ENCODE measurements around the gene KPNA6. TPM values are rescaled to one million over a fixed set of nuclear protein-coding genes. Genes with fewer than 3 reads are reported as not detected.
A peak's percentile ranks its signal among the peaks of the same experiment; 100 is the strongest.

The KPNA6 gene
- total and polyA plus RNA-seq, 9 of the 15 experiments (the other 6 are each of a cell fraction or from before 2014, with no cell fraction given): 20.1 to 54.6 (median 32.2) TPM

DNA sequence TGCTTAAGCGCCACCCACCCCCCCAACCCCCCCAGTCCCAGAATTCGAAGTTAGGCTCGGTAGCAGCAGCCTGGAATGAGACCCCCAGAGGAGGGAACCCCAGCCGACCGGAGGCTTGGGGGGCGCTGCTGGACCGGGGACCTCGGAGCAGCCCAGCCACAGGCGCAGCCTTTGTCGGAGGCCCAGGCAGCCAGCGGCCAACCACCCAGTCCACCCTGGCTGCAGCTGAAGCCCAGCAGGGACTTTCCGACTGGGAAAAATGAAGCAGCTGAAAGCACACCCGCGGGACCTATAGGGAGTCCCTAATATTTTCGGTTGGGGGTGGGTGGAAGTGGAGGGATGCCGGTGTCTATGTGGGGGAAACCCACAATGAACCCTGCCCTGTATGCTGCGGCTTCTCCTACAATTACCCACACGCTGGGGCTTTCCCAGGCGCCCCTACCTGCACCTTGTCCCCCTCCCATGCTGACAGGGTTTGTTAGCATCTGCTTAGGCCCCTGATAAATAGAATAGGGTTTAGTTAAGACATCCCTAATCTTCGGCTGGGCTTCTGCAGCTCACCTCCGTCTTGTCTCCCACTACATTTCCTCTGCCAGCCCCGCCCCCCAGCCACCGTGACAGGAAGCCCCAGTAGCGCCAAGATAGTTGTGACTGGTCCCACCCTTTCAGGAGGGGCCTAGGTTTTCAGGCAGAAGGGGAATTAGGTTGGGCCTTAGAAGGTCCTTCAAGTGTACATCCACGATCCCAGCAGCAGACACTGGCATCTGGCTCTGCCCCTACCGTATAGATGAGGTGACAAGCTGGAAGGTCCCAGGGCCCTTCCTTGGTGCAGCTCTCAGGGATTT is 93.4 kb downstream of the KPNA6 start (continued):
- TF ChIP-seq, protein P1, sequence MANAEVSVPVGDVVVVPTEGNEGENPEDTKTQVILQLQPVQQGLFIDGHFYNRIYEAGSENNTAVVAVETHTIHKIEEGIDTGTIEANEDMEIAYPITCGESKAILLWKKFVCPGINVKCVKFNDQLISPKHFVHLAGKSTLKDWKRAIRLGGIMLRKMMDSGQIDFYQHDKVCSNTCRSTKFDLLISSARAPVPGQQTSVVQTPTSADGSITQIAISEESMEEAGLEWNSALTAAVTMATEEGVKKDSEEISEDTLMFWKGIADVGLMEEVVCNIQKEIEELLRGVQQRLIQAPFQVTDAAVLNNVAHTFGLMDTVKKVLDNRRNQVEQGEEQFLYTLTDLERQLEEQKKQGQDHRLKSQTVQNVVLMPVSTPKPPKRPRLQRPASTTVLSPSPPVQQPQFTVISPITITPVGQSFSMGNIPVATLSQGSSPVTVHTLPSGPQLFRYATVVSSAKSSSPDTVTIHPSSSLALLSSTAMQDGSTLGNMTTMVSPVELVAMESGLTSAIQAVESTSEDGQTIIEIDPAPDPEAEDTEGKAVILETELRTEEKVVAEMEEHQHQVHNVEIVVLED (CRISPR knock-in tag; IDR thresholded peaks at IDR 0.05): no peak
- TF ChIP-seq CBFB (CRISPR knock-in tag; IDR thresholded peaks at IDR 0.05) (no peak), ZSCAN32 (CRISPR knock-in tag; IDR thresholded peaks at IDR 0.05) (0 out of 2 replicates have a peak, but pooled peaks have one; percentile 14), ZNF695 (CRISPR knock-in tag; IDR thresholded peaks at IDR 0.05) (no peak), ETV6 (IDR thresholded peaks at IDR 0.05; ENCODE audit: borderline replicate concordance in 1 of 2, low read depth in 2 of 2, low read length in 1 of 2) (no peak), ETV6 (CRISPR knock-in tag; IDR thresholded peaks at IDR 0.05; ENCODE audit: borderline replicate concordance) (no peak), BRD9 (IDR thresholded peaks at IDR 0.05; ENCODE audit: low read depth, partially characterized antibody) (no peak)
- TF ChIP-seq, protein P2, sequence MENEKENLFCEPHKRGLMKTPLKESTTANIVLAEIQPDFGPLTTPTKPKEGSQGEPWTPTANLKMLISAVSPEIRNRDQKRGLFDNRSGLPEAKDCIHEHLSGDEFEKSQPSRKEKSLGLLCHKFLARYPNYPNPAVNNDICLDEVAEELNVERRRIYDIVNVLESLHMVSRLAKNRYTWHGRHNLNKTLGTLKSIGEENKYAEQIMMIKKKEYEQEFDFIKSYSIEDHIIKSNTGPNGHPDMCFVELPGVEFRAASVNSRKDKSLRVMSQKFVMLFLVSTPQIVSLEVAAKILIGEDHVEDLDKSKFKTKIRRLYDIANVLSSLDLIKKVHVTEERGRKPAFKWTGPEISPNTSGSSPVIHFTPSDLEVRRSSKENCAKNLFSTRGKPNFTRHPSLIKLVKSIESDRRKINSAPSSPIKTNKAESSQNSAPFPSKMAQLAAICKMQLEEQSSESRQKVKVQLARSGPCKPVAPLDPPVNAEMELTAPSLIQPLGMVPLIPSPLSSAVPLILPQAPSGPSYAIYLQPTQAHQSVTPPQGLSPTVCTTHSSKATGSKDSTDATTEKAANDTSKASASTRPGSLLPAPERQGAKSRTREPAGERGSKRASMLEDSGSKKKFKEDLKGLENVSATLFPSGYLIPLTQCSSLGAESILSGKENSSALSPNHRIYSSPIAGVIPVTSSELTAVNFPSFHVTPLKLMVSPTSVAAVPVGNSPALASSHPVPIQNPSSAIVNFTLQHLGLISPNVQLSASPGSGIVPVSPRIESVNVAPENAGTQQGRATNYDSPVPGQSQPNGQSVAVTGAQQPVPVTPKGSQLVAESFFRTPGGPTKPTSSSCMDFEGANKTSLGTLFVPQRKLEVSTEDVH (IDR thresholded peaks at IDR 0.05; ENCODE audit: low read depth, partially characterized antibody): peak; percentile 30
- TF ChIP-seq, protein P3, sequence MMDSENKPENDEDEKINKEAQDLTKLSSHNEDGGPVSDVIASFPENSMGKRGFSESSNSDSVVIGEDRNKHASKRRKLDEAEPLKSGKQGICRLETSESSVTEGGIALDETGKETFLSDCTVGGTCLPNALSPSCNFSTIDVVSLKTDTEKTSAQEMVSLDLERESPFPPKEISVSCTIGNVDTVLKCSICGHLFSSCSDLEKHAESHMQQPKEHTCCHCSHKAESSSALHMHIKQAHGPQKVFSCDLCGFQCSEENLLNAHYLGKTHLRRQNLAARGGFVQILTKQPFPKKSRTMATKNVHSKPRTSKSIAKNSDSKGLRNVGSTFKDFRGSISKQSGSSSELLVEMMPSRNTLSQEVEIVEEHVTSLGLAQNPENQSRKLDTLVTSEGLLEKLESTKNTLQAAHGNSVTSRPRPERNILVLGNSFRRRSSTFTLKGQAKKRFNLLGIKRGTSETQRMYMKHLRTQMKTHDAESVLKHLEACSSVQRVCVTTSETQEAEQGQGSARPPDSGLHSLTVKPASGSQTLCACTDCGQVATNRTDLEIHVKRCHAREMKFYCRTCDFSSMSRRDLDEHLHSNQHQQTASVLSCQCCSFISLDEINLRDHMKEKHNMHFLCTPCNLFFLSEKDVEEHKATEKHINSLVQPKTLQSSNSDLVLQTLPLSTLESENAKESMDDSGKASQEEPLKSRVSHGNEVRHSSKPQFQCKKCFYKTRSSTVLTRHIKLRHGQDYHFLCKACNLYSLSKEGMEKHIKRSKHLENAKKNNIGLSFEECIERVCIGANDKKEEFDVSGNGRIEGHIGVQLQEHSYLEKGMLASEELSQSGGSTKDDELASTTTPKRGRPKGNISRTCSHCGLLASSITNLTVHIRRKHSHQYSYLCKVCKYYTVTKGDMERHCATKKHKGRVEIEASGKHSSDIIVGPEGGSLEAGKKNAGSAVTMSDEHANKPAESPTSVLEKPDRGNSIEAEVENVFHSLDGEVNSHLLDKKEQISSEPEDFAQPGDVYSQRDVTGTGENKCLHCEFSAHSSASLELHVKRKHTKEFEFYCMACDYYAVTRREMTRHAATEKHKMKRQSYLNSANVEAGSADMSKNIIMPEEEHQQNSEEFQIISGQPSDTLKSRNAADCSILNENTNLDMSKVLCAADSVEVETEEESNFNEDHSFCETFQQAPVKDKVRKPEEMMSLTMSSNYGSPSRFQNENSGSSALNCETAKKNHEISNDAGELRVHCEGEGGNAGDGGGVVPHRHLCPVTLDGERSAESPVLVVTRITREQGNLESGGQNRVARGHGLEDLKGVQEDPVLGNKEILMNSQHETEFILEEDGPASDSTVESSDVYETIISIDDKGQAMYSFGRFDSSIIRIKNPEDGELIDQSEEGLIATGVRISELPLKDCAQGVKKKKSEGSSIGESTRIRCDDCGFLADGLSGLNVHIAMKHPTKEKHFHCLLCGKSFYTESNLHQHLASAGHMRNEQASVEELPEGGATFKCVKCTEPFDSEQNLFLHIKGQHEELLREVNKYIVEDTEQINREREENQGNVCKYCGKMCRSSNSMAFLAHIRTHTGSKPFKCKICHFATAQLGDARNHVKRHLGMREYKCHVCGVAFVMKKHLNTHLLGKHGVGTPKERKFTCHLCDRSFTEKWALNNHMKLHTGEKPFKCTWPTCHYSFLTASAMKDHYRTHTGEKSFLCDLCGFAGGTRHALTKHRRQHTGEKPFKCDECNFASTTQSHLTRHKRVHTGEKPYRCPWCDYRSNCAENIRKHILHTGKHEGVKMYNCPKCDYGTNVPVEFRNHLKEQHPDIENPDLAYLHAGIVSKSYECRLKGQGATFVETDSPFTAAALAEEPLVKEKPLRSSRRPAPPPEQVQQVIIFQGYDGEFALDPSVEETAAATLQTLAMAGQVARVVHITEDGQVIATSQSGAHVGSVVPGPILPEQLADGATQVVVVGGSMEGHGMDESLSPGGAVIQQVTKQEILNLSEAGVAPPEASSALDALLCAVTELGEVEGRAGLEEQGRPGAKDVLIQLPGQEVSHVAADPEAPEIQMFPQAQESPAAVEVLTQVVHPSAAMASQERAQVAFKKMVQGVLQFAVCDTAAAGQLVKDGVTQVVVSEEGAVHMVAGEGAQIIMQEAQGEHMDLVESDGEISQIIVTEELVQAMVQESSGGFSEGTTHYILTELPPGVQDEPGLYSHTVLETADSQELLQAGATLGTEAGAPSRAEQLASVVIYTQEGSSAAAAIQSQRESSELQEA (IDR thresholded peaks at IDR 0.05; ENCODE audit: low read depth): no peak
